ENCODE measurements around the gene CREG2. TPM values are rescaled to one million over a fixed set of nuclear protein-coding genes. Genes with fewer than 3 reads are reported as not detected.

Gene CREG2
- total RNA-seq, 4 donors from 2014 or later = under 0.01 to 0.16 TPM; not detected in 2

GRCh38 chr2:101371636-101372035 is 15.7 kb downstream of the CREG2 start:
- in situ Hi-C loops (cut with MboI; ENCODE audit: low pct_ligation_motif_present in 1 of 4, low pct_unique_long_range_greater_than_20kb in 1 of 4, low sequenced_read_pairs in 3 of 4) (no loop called here), intact Hi-C loops (cut with DNase I; ENCODE audit: low total_unique reads) (no loop called here)
- TF ChIP-seq CTCF (IDR thresholded peaks at IDR 0.05) (no peak), POLR2A (IDR thresholded peaks at IDR 0.05) (no peak), EP300 (IDR thresholded peaks at IDR 0.05; ENCODE audit: low read depth) (no peak), POLR2AphosphoS5 (IDR thresholded peaks at IDR 0.05) (no peak)
- H3K36me3 ChIP-seq = no peaks in the 10 kb centered on the region
- no peak for DNase-seq
- no peaks in the 10 kb centered on the region for H3K4me1 ChIP-seq
- H3K27me3 ChIP-seq = no peaks in the 10 kb centered on the region
- H3K27ac ChIP-seq = no peak overlapping the region
- WGBS, 2 donors (ENCODE audit: low coverage in 1 of 2) = 66 to 78% methylated on average over 2 to 4 of the region's 4 CpGs
- H3K9me3 ChIP-seq = no peaks in the 10 kb centered on the region
- no peak overlapping the region for H3K4me3 ChIP-seq

- intact Hi-C loops (cut with DNase I; ENCODE audit: low total_unique reads) (no loop called here), in situ Hi-C loops (cut with MboI; ENCODE audit: low pct_ligation_motif_present in 1 of 4, low pct_unique_long_range_greater_than_20kb in 1 of 4, low sequenced_read_pairs in 3 of 4) (no loop called here)
- H3K4me3 ChIP-seq = no peak overlapping the region
- DNase-seq = no peak
- WGBS, 2 donors (ENCODE audit: low coverage in 1 of 2) = 90 to 100% methylated on average over 1 to 4 of the region's 4 CpGs
- no peaks in the 10 kb centered on the region for H3K9me3 ChIP-seq
- no peaks in the 10 kb centered on the region for H3K36me3 ChIP-seq
- H3K27me3 ChIP-seq = no peaks in the 10 kb centered on the region
- no peaks in the 10 kb centered on the region for H3K4me1 ChIP-seq
- H3K27ac ChIP-seq = no peak overlapping the region
- TF ChIP-seq EP300 (IDR thresholded peaks at IDR 0.05; ENCODE audit: low read depth) (no peak), POLR2AphosphoS5 (IDR thresholded peaks at IDR 0.05) (no peak), CTCF (IDR thresholded peaks at IDR 0.05) (no peak), POLR2A (IDR thresholded peaks at IDR 0.05) (no peak)
These were observed 18.2 kb downstream of the CREG2 start for GRCh38 chr2:101369100-101369499.

GRCh38 chr2:101368376-101368775 is 18.9 kb downstream of the CREG2 start:
- no peak for DNase-seq
- Histone ChIP-seq H3K36me3 (no peaks in the 10 kb centered on the region), H3K4me1 (no peaks in the 10 kb centered on the region), H3K9me3 (no peaks in the 10 kb centered on the region), H3K27ac (no peak overlapping the region), H3K27me3 (no peaks in the 10 kb centered on the region), H3K4me3 (no peak overlapping the region)
- in situ Hi-C loops (cut with MboI; ENCODE audit: low pct_ligation_motif_present in 1 of 4, low pct_unique_long_range_greater_than_20kb in 1 of 4, low sequenced_read_pairs in 3 of 4) = no loop called here
- 81 to 93% methylated on average over 3 to 5 of the region's 5 CpGs for WGBS, 2 donors (ENCODE audit: low coverage in 1 of 2)
- intact Hi-C loops (cut with DNase I; ENCODE audit: low total_unique reads) = no loop called here
- TF ChIP-seq POLR2AphosphoS5 (IDR thresholded peaks at IDR 0.05) (no peak), CTCF (IDR thresholded peaks at IDR 0.05) (no peak), POLR2A (IDR thresholded peaks at IDR 0.05) (no peak), EP300 (IDR thresholded peaks at IDR 0.05; ENCODE audit: low read depth) (no peak)

GRCh38 chr2:101367508-101367907 is 19.8 kb downstream of the CREG2 start:
- TF ChIP-seq CTCF (IDR thresholded peaks at IDR 0.05) (no peak), EP300 (IDR thresholded peaks at IDR 0.05; ENCODE audit: low read depth) (no peak), POLR2AphosphoS5 (IDR thresholded peaks at IDR 0.05) (no peak), POLR2A (IDR thresholded peaks at IDR 0.05) (no peak)
- no peaks in the 10 kb centered on the region for H3K27me3 ChIP-seq
- DNase-seq = no peak
- WGBS, 2 donors (ENCODE audit: low coverage in 1 of 2) = 86 to 88% methylated on average over 5 of the region's 5 CpGs
- in situ Hi-C loops (cut with MboI; ENCODE audit: low pct_ligation_motif_present in 1 of 4, low pct_unique_long_range_greater_than_20kb in 1 of 4, low sequenced_read_pairs in 3 of 4) = no loop called here
- H3K9me3 ChIP-seq = no peaks in the 10 kb centered on the region
- no peaks in the 10 kb centered on the region for H3K4me1 ChIP-seq
- no peak overlapping the region for H3K4me3 ChIP-seq
- intact Hi-C loops (cut with DNase I; ENCODE audit: low total_unique reads) = no loop called here
- no peak overlapping the region for H3K27ac ChIP-seq
- H3K36me3 ChIP-seq = no peaks in the 10 kb centered on the region

All from transverse colon (tissue), 4 donors.